Measurements from ENCODE around the gene BNC2. TPM values are rescaled to one million over a fixed set of nuclear protein-coding genes. Genes with fewer than 3 reads are reported as not detected.

Gene BNC2
- total RNA-seq, 2 donors from 2014 or later = not detected

- H3K36me3 Mint-ChIP-seq = no peaks in the 10 kb centered on the region
- DNase-seq (ENCODE audit: low spot score in 2 of 2) = no peak
- H3K27ac Mint-ChIP-seq = no peak overlapping the region
- no peaks in the 10 kb centered on the region for H3K9me3 Mint-ChIP-seq
- ATAC-seq = no peak
Measured at GRCh38 chr9:16601991-16602390, 268.5 kb downstream of the BNC2 start.

- no peaks in the 10 kb centered on the region for H3K36me3 Mint-ChIP-seq
- no peak overlapping the region for H3K27ac Mint-ChIP-seq
- DNase-seq (ENCODE audit: low spot score in 2 of 2) (no peak), ATAC-seq (no peak)
- no peaks in the 10 kb centered on the region for H3K9me3 Mint-ChIP-seq
Measured at GRCh38 chr9:16598316-16598715, 272.2 kb downstream of the BNC2 start.

GRCh38 chr9:16597136-16597535 lies 273.3 kb downstream of the BNC2 start:
- Mint-ChIP-seq H3K27ac (no peak overlapping the region), H3K9me3 (no peaks in the 10 kb centered on the region), H3K36me3 (no peaks in the 10 kb centered on the region)
- no peak for ATAC-seq
- DNase-seq (ENCODE audit: low spot score in 2 of 2) = no peak

- no peak for DNase-seq (ENCODE audit: low spot score in 2 of 2)
- Mint-ChIP-seq H3K9me3 (no peaks in the 10 kb centered on the region), H3K27ac (no peak overlapping the region), H3K36me3 (no peaks in the 10 kb centered on the region)
- ATAC-seq = no peak
Measured at GRCh38 chr9:16595227-16595626, 275.2 kb downstream of the BNC2 start.

GRCh38 chr9:16594787-16595186 lies 275.7 kb downstream of the BNC2 start:
- ATAC-seq = no peak
- no peak overlapping the region for H3K27ac Mint-ChIP-seq
- no peak for DNase-seq (ENCODE audit: low spot score in 2 of 2)
- no peaks in the 10 kb centered on the region for H3K36me3 Mint-ChIP-seq
- no peaks in the 10 kb centered on the region for H3K9me3 Mint-ChIP-seq

GRCh38 chr9:16593746-16594145 lies 276.7 kb downstream of the BNC2 start:
- DNase-seq (ENCODE audit: low spot score in 2 of 2) (no peak), ATAC-seq (no peak)
- no peaks in the 10 kb centered on the region for H3K36me3 Mint-ChIP-seq
- H3K9me3 Mint-ChIP-seq = no peaks in the 10 kb centered on the region
- H3K27ac Mint-ChIP-seq = no peak overlapping the region

GRCh38 chr9:16591092-16591491 lies 279.4 kb downstream of the BNC2 start:
- H3K27ac Mint-ChIP-seq = no peak overlapping the region
- peaks cover 5 to 11% of the 10 kb centered on the region in 2 donors for H3K9me3 Mint-ChIP-seq
- no peaks in the 10 kb centered on the region for H3K36me3 Mint-ChIP-seq
- no peak for ATAC-seq
- DNase-seq (ENCODE audit: low spot score in 2 of 2) = no peak

GRCh38 chr9:16585591-16585990 lies 284.9 kb downstream of the BNC2 start:
- ATAC-seq (no peak), DNase-seq (ENCODE audit: low spot score in 2 of 2) (no peak)
- Mint-ChIP-seq H3K27ac (no peak overlapping the region), H3K9me3 (peaks cover 5 to 11% of the 10 kb centered on the region in 2 donors), H3K36me3 (no peaks in the 10 kb centered on the region)

- ATAC-seq (no peak), DNase-seq (ENCODE audit: low spot score in 2 of 2) (no peak)
- no peaks in the 10 kb centered on the region for H3K36me3 Mint-ChIP-seq
- no peak overlapping the region for H3K27ac Mint-ChIP-seq
- H3K9me3 Mint-ChIP-seq = no peaks in the 10 kb centered on the region
Measured at GRCh38 chr9:16579872-16580432, 290.5 kb downstream of the BNC2 start.

GRCh38 chr9:16575986-16576245 lies 294.6 kb downstream of the BNC2 start:
- Mint-ChIP-seq H3K9me3 (no peaks in the 10 kb centered on the region), H3K27ac (no peak overlapping the region), H3K36me3 (no peaks in the 10 kb centered on the region)
- DNase-seq (ENCODE audit: low spot score in 2 of 2) (no peak), ATAC-seq (no peak)

GRCh38 chr9:16575142-16575985 lies 295.1 kb downstream of the BNC2 start:
- ATAC-seq = no peak
- Mint-ChIP-seq H3K36me3 (no peaks in the 10 kb centered on the region), H3K9me3 (no peaks in the 10 kb centered on the region), H3K27ac (no peak overlapping the region)
- DNase-seq (ENCODE audit: low spot score in 2 of 2) = no peak

- DNase-seq (ENCODE audit: low spot score in 2 of 2) (no peak), ATAC-seq (no peak)
- no peaks in the 10 kb centered on the region for H3K36me3 Mint-ChIP-seq
- H3K27ac Mint-ChIP-seq = no peak overlapping the region
- no peaks in the 10 kb centered on the region for H3K9me3 Mint-ChIP-seq
Measured at GRCh38 chr9:16572005-16572734, 298.3 kb downstream of the BNC2 start.

- ATAC-seq (no peak), DNase-seq (ENCODE audit: low spot score in 2 of 2) (no peak)
- Mint-ChIP-seq H3K9me3 (no peaks in the 10 kb centered on the region), H3K27ac (no peak overlapping the region), H3K36me3 (no peaks in the 10 kb centered on the region)
Measured at GRCh38 chr9:16571127-16571802, 299.2 kb downstream of the BNC2 start.

- no peaks in the 10 kb centered on the region for H3K9me3 Mint-ChIP-seq
- H3K27ac Mint-ChIP-seq = no peak overlapping the region
- no peaks in the 10 kb centered on the region for H3K36me3 Mint-ChIP-seq
- ATAC-seq (no peak), DNase-seq (ENCODE audit: low spot score in 2 of 2) (no peak)
Measured at GRCh38 chr9:16563446-16563845, 307.0 kb downstream of the BNC2 start.

GRCh38 chr9:16561121-16561520 lies 309.3 kb downstream of the BNC2 start:
- ATAC-seq = no peak
- DNase-seq (ENCODE audit: low spot score in 2 of 2) = no peak
- Mint-ChIP-seq H3K9me3 (no peaks in the 10 kb centered on the region), H3K36me3 (no peaks in the 10 kb centered on the region), H3K27ac (no peak overlapping the region)

- no peak for ATAC-seq
- Mint-ChIP-seq H3K36me3 (no peaks in the 10 kb centered on the region), H3K27ac (no peak overlapping the region), H3K9me3 (no peaks in the 10 kb centered on the region)
- DNase-seq (ENCODE audit: low spot score in 2 of 2) = no peak
Measured at GRCh38 chr9:16559418-16560188, 310.9 kb downstream of the BNC2 start.

GRCh38 chr9:16555802-16556201 lies 314.7 kb downstream of the BNC2 start:
- ATAC-seq = no peak
- H3K9me3 Mint-ChIP-seq = peaks cover 0 to 4% of the 10 kb centered on the region in 2 donors
- DNase-seq (ENCODE audit: low spot score in 2 of 2) = no peak
- H3K36me3 Mint-ChIP-seq = no peaks in the 10 kb centered on the region
- H3K27ac Mint-ChIP-seq = no peak overlapping the region

All from activated naive CD4-positive, alpha-beta T cell treated with anti-CD3 and anti-CD28 coated beads, Interleukin-2, amount 50 U/mL, for 72 hours (primary cell).